Right kidney (tissue), 1 donor: ENCODE results near the gene SLIT1.
A peak's percentile ranks its signal among the peaks of the same experiment; 100 is the strongest.

Experiments
- DNase-seq: peaks from one replicate; pipeline ENCODE4 v3.0.0-alpha.2; 2016

The SLIT1 gene

DNA sequence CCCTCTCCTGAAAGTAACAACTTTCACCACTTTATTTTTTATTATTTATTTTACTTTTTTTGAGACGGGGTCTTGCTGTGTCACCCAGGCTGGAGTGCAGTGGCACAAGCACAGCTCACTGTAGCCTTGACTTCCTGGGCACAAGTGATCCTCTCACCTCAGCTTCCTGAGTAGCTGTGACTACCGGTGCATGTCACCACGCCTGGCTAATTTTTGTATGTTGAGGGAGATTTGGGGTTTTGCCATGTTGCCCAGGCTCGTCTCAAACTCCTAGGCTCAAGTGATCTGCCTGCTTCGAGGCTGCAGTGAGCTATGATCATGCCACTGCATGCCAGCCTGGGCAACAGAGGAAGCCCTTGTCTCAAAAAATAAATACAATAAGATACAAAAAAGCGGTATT is 14.9 kb upstream of the SLIT1 start:
- no peak for DNase-seq

DNA sequence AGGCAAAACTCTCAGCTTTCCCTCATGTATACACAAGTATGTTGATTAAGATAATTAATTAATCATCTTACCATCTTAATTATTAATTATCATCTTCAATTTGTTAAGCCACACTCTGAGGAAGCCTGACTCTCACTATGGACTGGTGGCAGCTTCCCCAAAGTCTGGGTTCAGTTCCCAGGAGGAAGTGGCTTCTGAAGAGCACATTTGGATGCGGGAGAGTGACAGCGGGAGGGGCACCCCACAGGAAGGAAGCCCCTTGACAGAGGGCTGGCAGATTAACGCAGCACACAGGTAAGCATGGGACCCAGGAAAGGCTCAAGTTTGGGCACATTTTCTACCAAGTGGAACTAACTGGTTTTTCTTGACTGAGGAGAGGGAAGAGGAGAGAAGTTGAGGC is 13.4 kb upstream of the SLIT1 start:
- no peak for DNase-seq

DNA sequence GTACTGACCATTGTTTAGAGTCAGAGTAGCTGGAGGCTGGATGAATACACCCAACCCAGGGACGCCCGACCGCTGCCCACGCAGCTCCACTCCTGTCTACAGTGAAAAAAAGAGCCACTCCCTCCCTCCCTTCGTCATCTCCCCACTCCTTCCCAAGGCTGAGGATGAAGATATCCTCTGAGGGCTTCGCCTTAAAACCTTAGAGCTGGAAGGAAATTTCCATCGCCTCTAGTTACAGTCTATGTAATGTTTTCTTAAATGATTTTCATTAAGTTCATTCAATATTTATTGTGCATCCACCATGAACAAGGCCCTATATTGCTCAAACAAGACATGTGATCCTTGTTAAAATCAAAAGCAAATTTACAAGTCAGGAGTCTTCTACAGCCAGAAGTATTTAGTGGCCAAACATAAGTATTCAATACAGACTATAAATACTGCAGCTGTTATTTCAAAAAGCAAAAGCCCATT is 11.3 kb upstream of the SLIT1 start:
- no peak for DNase-seq

DNA sequence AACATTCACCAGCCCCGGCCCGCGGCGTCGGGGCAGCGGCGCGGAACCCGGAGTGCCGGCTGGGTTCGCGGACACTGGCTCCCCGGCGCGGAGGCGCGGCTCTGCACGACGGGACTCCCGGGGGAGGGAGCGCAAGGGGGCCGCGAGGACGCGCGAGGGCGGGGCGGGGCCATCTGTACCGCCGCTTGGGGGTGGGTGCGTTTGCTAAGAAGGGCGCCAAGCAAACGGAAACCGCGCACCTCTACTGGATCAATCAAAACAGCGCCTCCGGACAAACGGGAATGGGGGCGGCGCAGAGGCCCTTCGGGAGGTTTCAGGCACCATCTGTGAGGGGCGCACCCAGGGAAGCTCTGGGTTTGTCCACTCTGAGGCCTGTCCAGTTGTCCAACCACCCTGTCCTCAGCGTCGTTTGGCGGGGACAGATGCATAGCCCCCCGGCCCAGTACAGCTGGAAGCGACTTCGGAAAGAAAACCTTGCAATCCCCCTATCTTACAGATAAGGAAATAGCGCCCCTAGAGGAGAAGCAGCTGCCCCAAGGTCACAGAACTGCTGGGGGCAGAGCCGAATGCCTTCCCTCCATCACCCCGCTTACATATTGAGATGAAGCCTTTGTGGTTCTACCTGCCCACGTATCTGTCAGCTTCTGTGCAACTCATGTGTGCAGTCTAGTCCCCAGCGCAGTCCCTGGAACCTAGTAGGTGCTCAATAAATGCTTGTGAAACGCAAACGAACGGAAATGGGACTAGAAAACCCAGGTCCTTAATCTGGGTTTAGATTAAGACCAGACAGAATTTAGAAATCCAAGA is 10.7 kb upstream of the SLIT1 start:
- peak; percentile 71 for DNase-seq

DNA sequence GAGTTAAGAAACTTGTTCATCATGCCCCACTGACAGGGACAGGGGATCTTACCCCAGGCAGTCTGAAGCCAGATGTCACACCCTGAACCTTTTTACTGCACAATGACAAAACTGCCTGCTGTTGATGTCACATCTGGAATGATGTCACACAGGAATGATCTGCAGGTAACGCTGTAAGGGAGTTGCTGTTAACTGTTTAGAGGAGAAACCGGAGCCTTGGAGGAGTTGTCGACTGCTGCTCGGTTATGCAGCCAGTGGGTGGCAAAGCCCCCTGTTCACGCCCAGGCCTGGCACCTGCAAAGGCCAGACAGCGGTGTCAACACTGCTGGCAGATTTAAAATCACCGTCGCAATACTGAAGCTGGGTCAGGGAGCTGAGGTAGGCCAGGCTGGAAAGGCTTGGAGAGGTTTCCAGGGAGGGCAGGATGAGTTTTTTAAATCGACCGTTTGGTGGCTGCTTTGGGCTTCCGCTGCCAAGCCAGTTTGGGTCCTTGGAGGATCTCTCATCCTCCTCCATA is 10.0 kb upstream of the SLIT1 start:
- peak; percentile 71 for DNase-seq

DNA sequence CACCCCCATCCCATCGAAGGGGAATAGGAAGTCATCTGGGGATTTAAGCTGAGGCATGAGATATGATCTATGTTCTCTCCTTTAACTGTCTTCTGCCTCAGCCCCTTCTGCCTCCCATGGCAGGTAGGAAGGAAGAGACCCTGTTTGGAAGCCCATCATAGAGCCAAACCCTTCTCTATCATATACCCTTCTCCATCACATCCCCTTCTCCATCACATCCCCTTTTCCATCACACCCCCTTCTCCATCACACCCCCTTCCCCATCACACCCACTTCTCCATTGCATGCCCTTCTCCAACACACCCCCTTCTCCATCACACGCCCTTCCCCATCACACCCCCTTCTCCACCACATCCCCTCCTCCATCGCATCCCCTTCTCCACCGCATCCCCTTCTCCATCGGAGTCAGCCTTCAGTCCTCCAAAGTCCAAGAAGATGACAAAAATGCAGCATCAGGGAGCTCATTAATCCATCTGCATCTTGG is 7.2 kb upstream of the SLIT1 start:
- DNase-seq, result no peak

DNA sequence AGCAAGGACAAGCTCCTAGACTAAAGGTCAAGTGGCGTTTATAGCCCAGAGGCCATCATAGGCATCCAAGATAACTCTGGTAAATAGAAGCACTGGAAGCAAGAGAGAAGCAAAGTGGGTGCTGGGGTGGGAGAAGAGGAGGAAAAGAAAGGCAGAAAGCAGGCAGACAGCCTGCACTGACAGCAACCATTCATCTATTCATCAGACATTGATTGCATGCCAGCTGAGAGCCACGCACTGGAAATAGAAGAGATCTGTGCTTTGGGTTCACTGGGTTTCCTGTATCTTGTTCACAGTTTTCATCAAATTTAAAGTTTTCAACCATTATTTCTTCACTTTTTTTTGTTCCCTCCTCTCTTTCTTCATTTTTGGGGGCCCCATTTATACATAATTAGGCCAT is 4.7 kb upstream of the SLIT1 start:
- DNase-seq, result no peak

DNA sequence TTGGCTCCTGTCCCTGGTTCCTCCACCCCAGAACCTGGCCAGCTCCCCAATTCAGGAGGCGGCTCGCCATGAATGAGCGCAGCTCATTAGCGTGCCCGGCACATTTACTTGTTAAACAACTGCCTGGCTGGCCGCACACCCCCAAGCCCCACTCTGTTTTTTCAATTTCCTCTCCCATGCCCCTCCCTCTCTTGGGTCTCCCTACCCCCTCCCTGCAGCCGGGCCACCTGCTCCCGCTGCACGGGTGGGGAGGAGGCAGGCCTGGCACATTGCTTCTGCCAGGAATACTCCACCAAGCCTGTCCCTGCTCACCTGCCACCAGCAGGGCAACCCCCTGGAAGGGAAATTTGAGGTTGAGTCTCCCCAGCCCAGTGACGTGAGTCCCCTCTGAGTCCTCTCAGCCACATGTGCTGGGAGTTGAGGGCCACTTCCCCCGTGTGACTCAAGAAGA is 2.5 kb upstream of the SLIT1 start:
- no peak for DNase-seq

DNA sequence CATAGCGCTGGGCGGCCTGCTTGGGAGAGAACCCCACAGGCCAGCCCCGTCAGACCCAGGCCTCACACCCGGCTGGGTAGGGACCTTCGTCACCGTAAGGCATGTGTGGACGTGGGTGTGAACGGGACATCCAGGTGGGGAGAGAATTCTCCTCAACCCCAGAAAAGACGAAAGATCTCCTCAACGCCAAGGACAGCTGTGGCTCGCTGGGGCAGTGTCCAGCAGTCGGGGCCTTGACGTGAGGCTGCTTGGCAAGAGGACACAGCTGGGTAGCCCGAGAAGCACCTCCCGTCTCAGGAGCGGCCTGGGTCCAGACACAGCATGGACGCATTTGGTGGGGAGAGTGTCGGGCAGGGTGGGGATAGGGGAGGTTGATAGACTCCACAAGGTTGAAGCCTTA is 1.2 kb upstream of the SLIT1 start:
- no peak for DNase-seq

DNA sequence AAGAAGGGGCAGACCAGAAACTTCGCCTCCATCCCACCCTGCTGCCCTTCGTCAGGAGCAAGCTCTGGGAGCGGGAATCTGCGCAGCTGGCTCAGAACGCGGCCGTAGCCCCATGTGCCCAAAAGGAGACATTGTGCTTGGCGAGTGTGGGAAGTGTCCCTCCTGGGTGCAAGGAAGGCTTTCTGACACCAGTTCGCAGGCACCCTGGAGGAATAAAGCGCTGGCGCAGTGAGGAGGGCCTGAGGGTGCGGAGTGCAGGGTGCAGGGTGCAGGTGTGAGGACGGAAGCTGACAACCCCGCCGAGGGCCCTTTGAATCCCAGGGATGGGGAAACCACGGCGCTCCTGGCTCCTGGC is 811 bp downstream of the SLIT1 start:
- DNase-seq, result peak; percentile 51

DNA sequence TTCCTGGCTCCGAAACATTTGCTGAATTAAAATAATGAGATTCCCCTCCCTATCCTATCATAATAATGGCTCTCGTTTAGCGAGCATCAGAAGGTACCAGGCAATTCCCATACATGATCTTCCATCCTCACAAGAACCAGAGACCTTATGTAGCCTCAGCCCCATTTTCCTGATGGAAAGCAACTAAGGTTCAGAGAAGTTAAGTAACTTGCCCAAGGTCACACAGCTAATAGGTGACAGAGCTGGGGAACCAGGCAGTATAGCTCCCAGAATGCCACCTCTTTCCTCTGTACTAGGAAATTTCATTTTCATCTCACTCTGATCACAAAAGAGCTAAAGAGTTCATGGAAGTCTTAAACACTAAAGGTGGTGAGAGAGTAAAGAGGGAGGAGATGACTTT is 2.4 kb downstream of the SLIT1 start:
- DNase-seq, result no peak

DNA sequence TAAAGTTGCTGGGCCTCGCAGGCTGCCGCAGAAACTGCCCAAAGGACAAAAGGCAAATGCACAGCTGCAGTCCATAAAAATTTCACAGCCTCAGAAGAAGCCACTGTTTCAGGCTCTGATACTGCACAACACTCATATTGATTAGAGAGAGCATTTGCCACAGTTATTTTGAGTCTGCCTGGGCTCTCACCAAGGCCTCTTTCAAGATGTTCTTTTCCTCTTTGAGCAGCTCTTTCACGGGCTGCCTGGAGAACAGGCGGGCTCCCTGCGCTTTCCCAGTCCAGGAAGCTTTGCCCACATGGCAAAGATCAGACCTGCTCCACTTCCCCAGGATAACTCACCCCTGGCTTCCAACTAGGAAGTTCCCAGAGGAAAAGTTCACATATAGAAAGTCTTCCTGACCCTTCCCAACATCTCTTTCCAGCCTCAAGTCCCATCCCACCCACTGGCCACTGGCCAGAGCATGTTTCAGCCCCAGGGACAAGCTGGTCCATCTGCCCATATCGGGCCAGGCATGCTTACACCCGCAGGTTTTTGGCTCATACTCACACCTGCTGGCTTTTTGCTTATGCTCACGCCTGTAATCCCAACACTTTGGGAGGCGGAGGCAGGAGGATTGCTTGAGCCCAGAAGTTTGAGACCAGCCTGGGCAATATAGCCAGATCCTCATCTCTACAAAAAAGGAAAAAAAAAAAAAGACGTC is 3.3 kb downstream of the SLIT1 start:
- no peak for DNase-seq

DNA sequence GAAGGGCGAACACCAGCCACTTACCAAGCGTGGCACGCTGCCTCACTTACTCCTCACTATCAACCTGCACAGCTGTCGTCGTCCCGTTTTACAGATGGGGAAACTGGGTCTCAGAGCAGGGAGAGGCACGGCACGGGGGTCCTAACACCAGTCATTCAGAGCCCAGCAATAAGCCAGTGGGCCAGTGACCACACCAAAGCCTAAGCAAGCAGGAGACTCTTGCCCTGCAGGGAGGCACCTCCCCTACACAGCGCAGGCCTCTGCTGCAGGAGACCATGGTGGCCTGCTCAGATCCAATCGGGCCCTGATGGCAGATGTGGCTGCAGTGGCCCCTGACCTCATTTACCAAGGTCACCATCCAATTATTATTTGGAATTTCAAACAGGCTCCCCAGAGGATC is 4.8 kb downstream of the SLIT1 start:
- no peak for DNase-seq

DNA sequence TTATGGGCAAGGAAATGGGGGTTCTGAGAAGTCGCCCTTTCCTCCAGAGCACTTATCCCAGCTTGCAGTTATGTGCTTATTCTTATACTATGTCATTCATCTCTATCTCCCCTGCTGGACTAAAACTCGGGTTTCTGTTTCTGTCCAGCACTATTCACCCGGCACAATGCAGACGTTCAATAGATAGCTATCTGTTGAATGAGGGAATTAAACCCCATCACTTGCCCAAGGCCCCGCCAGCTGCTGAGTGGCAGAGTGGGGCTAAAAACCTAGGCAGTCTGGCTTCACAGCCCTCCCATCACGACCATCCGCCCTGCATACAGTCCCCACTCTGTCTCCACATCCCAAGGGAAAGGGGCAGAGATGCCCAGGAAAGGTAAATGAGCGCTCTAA is 5.4 kb downstream of the SLIT1 start:
- no peak for DNase-seq

DNA sequence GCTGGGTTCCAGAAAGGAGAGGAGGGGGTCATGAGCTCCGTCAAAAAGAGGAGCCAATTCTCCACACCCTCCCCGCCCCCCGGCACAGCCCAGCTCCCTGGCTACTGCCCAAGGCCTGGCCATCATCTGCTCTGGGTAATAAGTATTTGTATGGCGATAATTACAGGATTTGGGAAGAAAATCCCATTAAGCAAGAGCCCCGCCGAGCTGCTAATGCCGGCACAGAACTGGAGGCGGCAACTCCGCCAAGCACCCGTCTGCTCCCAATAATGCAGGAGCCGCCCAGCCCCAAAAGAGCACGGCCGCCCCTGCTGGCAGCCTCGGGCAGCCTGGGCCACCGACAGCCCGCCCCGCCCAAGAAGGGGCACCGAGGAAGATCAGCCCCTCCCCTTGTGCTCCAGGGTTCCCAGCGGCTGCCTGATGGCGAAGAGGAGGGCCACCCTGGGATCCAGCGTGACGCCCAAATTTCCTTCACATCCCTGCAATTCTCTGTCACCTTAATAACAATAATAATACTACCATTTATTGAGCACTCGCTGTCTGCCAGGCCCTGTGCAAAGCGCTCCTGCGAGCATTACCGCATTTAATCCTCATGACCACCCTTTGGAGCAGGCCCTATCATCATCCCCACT is 5.9 kb downstream of the SLIT1 start:
- no peak for DNase-seq

DNA sequence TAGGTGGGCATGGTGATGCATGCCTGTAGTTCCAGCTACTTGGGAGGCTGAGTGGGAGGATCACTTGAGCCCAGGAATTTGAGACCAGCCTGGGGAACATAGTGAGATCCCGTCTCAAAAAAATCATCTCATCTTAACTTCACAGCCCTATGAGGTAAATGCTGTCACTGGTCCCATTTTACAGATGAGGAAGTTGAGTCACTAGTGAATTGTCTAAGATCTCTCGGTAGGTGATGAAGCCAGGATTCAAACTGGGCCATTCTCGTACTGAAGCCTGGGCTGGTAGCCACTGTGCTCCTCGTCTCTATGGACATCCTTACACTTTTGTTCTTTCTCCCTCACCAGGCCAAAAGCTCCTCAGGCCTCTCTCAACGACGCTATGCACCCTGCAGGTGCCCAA is 6.4 kb downstream of the SLIT1 start:
- no peak for DNase-seq

DNA sequence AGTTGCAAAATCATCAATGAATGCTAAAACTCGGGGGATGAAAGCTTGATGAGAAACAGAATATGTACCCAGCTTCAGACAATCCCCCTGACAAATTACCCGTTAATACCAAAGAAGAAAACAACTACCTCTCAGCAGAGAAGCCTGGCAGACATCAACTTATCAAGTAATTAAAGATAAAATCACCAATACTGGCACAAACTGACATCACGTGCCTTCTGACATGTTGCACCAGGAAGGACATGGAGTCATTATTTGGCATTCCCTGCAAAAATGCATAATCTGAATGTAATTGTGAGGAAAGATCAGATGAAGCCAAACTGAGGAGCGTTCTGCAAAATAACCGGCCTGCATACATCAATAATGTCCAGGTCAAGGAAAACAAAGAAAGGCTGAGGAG is 7.7 kb downstream of the SLIT1 start:
- no peak for DNase-seq

DNA sequence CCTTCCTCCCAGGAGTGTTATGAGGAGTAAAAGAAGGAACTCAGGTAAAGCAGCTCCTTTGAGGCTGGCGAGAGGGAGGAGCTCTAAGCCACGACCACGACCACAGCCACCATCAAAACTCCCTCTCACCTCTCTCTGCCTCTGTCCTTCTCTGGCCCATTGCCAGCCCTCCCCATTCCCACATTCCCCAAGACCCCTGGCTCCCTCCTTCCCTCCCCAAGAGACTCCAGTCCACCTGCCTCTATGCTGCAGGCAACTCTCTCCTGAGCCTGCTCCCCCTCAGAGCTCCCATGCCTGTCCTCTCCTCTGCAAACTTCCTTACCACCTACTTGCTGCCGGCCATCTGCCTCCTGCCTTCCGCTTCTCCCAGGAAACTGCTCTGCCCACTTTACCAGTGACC is 9.5 kb downstream of the SLIT1 start:
- DNase-seq, result no peak

DNA sequence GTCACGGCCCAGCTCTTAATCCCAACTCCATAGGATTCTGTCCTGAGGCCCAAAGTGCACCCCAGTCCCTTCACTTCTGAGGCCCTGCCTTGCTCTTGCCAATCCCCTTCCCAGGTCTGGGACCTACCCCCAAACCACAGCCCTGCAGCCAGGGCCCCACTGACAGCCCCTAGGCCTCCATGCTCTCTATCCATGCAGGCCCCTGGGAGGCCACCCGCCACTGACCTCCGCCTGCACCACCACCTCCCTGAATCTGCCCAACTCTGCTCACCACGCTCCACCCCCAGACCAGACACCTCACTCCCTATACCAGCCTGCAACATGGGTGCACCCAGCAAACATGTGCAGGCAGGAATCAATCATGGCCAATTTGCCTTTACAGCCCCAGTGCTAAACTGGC is 10.2 kb downstream of the SLIT1 start:
- no peak for DNase-seq

DNA sequence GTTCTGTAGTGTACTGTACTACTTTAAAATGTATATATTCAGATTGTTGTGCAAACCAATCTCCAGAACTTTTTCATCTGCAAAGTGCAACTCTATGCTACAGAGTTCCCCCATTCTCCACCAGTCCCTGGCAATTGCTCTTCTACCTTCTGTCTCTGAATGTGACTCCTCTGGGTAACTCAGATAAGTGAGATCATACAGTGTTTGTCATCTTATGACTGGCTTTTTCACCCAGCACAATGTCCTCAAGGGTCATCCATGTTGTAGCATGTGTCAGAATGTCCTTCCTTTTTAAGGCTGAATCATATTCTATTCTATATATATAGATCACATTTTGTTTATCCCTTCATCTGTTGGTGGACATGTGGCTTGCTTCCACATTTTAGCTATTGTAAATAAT is 10.8 kb downstream of the SLIT1 start:
- DNase-seq, result no peak

DNA sequence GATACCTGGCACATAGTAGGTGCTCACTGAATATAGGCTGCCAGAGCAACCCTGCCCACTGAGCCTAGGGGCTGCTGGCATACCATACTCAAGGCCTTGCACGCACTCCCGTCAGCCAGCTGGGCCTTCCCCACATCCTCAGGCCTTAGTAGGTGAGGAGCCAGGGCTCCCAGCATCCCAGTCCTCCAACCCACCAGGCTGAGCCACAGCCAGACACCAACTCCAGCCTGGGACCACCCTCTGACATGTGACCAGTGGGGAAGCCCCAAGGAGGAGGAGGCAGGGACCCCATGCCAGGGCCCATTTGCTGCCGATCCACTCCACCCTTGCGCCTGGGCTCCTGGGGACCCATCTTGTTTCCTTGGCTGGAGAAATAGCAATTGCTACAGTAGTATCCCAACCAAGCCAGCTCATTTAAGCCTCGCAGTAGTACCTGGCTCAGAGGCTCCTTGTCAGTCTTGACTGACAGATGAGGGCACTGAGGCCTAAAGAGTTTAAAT is 11.4 kb downstream of the SLIT1 start:
- no peak for DNase-seq

DNA sequence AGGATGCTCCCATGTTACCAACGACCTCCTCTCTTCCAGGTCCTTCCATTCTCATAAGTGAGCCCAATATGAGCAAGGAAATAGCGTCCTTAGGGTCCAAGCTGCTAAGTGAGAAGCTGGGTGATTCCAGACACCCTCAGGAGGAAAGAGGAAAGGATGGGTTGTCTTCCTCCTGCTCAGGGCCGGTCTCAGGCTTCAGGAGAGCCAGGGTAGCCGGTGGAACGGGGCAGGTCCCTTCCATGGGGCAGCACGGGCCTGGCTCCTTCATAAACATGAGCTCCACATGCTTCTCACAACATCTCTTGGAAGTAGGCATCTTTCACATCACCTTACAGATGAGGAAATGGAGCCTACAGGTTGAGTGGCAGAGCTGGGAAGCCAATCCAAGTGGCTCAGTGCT is 12.7 kb downstream of the SLIT1 start:
- DNase-seq, result no peak

DNA sequence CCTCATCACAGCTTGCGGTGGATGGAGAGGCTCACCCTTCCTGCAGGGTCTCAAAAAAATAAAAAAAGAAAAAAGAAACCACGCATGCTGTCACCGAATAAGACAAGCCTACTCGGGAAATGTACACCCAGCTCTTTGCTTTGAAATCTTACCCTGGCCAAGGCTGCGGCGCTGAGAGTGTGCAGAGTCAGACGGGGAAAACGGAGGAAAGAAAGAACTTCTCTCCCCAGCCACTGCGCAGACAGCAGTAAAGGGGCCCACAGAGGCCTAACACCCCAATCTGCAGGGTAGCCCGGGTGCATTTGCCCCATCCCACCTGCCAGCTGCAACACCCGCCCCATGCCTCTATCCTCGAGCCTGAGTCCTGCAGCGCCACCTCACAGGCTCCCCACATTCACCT is 14.8 kb downstream of the SLIT1 start:
- no peak for DNase-seq
